ENCODE measurements around the gene PXDN.
"Not testable (repeated sequence)": the region's sequence is repeated elsewhere in the genome, so short reads cannot be mapped to it uniquely, and the experiment has no call there.

PXDN gene

DNA sequence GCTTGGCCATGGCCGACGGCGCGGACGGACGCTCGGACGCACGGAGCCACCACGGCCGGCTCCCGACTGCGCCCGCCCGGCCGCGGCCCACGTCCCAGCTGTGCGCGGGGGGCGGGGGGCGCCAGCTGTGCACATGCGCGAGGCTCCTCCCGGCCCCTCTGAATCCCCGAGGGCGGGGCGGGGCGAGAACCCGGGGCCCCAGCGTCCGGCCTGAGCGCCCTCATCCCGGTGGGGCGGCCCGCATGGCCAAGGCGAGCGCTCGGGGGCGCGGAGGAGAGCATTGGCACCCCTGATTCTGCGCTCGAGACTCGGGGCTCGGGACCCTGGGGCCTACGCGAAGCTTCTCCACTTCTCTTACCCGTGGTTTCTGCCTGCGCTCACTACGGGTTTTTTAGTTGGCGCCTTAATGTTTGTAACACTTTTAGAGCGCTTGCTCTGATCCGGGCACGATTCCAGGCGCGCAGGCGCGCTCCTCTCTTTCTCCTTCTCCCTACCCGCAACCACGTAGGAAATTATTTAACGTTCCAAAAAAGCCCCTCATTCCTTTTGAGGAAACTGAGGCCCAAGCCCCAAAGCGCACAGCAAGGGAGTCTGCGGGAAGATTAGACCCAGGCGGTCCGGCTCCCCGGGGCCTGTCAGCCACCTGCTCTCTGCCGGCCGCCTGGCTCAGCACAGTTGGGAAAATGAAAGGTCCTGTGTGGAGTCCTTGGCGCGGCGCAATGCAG lies at the start of gene PXDN:
PXDN (minus strand) TSS at position 70 of the 725 bp plus-strand sequence; CDS start at position 10, 60 bp downstream.
- no peak for DNase-seq

DNA sequence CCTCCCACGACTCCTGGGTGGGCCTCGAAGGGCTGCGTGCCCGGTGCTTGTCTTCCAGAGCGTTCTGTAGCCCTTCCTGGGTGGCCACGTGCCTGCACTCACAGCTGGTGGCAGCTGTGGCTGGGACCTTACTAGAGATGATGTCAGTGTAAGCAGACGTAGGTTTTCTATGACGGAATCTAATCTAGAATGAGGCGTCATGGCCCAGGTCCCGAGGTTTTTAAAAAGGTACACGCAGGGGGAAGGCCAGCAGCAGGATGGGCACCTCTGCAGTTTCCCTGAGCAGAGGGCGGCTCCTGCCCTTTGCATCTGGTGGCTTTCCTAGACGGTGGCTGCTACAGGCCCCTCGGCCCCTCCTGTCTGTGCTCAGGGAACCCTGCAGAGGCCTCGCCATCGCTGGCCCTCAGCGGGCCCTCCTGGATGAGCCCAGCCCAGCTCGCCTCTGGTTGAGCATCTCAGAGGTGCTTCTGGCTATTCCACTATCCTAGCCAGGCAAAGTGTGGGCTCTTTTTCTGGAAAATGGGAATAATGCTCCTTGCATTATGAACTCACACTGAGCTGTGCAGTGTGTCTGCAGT lies 49.6 kb upstream of the PXDN start:
- no peak for DNase-seq

DNA sequence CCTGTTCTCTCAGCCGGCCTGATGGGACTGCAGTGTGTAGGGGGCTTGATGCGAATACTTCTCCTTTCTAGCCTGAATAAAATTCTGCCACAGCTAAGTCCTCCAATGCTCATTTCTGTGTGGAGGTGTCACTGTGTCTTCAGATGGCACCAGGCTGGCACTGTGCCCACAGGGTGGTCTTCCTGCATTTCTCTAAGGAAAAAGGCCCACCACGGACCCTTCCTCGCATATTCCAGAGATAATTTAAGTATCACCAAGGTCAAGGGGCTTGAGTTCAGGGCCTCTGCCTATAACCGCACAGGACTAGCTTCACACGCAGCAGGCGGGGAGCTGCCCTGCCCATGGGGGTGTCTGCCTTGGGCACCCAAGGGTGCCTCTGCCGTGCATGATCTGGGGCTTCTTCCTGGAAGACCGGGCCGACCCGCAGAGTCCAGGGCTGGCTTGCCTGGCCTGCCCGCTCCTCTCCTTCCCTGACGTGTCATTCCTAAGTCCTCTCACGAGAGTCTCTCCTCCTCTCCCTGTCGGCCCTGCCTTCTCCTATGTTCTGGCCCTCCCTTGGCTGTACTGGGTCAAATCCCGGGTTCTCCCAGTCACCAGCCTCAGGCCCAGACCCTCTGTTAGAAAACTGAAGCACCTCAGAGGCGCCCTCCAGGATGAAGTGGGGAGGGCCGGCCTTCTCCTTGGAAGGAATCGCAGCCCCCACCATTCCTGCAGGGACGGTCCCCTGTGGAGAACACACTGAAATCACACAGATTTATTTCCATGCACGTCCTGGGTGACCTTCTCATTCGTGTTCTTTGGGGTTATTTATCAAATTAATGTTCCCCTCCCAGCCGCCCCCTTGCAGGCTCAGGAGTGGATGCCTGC lies 48.9 kb upstream of the PXDN start:
- no peak for DNase-seq

DNA sequence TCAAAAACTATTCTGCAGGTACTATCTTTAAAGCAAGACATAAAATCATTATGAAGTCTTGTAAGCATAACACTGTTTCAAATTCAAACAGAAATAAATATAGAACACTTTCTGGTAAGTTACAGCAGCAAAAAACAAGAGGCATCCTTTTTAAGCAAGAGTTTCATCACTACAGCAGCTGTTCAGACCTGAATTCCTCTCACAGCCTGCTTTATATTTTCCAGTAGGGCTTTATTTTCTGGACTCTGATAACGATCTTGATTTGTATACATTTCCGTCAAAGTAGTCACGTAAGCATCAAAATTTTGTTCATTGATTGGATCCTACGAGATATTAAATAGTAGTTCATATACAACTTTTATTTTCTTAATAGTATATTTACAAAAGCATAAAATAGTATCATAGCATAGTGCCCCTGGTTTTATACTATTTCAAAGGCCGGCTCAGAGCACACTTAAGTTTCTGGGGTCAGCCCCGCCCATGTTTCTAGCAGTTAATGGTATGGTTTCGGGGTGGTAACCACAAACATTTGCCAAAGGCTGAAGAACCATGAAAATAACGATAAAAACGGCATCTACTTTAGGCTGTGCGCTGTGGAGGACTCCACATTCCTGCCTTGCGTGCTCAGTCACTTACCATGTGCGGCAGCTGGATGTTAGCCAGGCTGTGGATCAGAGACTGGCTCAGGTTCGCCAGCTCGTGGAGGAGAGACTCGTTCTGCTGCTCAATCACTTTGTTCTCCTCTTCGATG lies 47.5 kb upstream of the PXDN start:
- no peak for DNase-seq

- DNase-seq: no peak
Measured at GRCh38 chr2:1791006-1791605, 46.8 kb upstream of the PXDN start.

DNA sequence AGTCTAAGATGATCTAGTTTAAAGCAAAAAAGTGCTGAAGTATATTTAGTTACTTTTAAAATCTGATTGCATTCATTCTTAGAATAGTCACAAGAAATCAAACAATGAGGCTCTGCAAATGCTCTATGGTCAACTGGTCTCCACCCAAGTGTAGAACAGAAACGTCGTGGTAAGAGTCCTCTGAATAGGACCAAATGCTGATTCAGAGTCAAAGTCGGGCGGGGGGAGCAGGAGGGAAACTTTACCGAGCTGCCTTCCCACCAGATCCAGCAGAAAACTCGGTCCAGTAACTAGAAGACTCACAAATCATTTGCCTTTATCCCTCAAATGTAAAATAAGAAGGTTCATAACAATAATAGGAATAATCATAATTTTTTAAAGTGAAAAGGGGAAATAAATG lies 46.2 kb upstream of the PXDN start:
- DNase-seq: no peak

DNA sequence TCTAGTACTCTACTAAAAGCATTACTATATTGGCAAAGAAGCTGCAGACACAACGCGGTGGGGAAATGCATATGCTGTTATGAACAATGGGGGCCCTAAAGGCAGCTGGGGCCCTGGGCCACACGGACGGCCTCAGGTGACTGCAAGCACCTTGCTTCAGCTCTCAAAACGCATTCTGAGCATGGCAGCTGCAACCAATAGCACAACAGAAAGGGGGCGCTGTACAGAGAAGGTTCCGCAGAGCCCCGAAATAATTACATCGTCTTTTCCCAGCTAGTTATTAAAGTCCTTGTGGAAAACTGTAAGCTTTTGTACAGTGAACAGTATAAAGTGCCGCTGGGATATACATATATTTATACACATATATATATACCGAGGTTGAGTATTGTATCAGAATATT lies 45.3 kb upstream of the PXDN start:
- no peak for DNase-seq

DNA sequence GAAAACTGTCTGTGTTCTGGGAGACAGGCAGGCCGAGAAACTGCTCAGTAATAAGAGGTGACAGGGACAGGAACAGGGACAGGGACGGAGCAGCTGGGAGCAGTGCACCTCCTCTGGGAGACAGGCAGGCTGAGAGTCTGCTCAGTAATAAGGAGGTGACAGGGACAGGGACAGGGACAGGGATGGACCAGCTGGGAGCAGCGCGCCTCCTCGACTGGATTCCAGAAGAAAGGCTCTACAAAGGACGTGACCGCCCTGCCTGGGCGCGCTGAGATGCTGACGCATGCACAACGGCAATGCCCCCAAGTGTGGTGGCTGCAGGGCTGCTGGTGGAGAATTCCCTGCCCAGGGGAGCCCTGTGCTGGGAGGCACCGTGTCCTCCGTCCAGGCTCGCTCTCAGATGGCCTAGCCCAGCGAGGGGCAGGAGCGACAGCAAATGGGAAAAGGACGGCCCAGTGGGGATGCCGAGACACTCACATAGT lies 44.2 kb upstream of the PXDN start:
- no peak for DNase-seq

DNA sequence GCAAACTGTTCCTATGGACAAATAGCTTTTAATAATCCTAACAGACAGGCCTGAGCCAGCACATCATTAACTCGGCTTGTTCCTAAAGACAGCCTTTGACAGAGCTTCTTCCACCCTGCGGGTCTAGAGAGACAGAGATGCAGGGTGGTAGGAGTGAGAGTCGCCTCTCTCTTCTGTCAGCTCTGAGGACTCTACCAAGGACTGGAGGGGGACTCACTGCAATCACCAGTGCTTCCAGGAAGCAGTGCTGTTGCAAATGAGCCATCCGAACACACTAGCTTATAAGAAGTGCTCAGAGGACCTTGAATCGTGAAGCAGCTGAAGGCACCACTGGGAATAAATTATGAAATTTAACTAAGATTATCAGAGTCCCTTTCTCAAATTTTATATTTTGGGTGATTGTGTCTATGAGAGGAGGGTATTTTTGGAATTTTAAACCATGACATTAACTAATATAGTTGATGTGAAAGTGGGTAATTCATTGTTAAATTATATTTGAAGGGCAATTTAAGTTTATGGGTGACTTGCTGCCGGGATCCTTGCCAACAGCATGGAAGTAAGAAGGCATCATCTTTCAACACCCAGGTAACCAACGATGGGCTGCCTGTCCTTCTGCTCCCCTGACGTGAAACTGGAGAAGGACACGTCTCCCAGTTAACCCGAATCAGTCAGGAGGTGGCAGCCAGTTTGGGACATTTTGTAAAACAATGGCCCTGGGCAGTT lies 43.6 kb upstream of the PXDN start:
- DNase-seq: no peak

GRCh38 chr2:1784986-1785617 lies 40.8 kb upstream of the PXDN start:
- no peak for DNase-seq

DNA sequence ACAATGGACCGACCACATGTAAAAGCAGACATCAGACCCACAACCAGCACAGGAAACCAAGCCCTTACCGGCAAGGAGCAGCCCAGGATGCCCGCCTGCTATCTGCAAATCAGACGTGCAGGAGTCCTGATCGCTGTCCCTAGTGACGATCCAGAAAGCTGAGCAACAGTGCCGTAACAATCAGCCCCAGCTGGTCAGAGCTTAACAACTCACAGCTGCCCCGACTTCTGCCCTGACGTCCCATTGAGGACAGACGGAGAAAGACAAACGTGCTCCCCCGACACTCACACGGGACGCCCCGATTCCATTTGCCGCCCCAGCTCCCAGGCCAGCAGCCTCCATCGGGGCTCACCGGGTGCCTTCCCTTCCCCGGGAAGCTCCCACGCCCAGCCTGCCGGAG lies 39.8 kb upstream of the PXDN start:
- peak; percentile 29 for DNase-seq

- DNase-seq: no peak
Measured at GRCh38 chr2:1782514-1782913, 38.2 kb upstream of the PXDN start.

DNA sequence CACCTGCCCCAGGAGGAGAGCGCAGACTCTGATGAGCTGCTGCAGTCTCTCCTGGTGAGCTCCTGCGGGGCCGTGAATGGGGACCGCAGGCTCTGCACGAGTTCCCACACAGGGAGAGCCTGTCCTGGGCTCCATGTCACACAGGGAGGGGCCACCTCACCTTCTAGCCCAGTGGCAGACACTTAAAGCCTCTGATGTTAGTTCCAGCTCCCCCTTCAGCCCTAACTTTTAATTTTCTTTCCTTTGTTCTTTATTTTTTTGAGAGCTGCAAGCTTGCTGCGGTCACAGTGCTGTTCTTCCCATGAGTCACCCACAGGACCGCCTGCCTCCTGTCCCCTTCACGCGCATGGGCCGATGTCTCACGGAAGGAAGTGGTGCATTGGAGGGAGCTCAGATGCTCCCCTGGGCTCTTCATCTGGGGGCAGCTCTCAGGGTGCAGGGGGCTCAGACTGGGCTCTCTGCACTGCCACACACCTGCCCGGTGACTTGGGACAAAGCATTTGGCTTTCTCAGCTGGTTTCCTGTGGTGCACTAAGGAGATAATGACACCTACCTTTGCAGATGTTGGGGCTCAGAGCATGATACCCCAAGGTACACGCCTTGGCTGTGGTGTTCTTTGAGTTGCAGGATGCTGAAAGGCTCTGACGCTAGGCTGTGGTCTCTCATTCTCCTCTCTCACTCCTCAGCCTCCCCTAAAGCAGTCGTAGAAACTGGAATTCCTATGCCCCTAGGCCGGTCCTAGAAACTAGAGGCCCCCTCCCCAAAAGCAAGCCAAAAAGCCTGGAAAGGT lies 37.2 kb upstream of the PXDN start:
- peak; percentile 70 for DNase-seq

DNA sequence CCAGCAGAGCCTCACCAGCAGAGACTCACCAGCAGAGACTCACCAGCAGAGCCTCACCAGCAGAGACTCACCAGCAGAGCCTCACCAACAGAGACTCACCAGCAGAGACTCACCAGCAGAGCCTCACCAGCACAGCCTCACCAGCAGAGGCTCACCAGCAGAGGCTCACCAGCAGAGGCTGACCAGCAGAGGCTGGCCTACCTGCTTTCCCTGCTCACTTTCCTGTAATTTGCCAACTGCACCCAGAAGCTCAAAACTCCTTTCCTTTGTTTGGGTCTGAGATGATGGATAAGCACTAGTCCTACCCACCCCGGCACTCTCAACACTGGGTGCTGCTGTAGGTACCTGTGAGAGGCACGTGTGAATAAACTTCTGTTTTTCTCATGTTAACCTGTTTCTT lies 36.4 kb upstream of the PXDN start:
- DNase-seq: no peak

- not testable (repeated sequence) for DNase-seq
Measured at GRCh38 chr2:1780054-1780453, 35.7 kb upstream of the PXDN start.

GRCh38 chr2:1778566-1778965 lies 34.3 kb upstream of the PXDN start:
- no peak for DNase-seq

GRCh38 chr2:1777781-1778180 lies 33.5 kb upstream of the PXDN start:
- DNase-seq: no peak

- no peak for DNase-seq
Measured at GRCh38 chr2:1777156-1777555, 32.8 kb upstream of the PXDN start.

GRCh38 chr2:1775511-1776035 lies 31.3 kb upstream of the PXDN start:
- DNase-seq: no peak

GRCh38 chr2:1774929-1775328 lies 30.6 kb upstream of the PXDN start:
- no peak for DNase-seq
